ENCODE measurements around the gene LAMTOR4. TPM values are rescaled to one million over a fixed set of nuclear protein-coding genes. Genes with fewer than 3 reads are reported as not detected.

The LAMTOR4 gene
- total and polyA plus RNA-seq, 7 donors: 48.7 to 141 (median 74.6) TPM

DNA sequence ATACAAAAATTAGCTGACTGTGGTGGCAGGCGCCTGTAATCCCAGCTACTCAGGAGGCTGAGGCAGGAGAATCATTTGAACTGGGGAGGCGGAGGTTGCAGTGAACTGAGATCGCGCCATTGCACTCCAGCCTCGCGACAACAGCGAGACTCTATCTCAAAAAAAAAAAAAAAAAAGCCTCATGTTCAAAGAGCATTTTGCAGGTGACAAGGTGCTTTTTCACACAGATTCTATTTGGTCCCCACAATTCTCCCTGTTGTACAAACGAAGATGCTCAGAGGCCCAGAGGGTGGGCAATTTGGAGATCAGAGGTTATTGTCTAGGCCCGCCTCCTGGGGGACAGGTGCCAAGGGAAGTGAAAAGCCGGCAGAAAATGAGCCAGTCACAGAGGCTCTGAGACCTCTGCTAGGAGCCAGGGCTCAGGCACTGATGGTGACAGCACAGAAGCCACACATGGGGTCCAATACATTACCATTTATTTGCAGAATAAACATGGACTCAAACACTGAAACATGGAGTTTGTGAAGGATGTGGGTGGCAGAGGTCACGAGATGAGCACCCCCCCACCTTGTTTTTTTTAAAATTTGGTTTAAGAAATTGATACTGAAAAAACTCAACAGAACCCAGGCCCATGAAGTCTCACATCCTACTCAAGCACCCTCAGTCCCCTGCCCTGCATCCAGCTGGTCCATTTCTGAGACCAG lies 20.6 kb downstream of the LAMTOR4 start:
- intact Hi-C loops (cut with DNase I): no loop called here
- H3K36me3 ChIP-seq (ENCODE audit: insufficient read depth in 1 of 2, low read depth in 1 of 2): no peaks in the 10 kb centered on the region

DNA sequence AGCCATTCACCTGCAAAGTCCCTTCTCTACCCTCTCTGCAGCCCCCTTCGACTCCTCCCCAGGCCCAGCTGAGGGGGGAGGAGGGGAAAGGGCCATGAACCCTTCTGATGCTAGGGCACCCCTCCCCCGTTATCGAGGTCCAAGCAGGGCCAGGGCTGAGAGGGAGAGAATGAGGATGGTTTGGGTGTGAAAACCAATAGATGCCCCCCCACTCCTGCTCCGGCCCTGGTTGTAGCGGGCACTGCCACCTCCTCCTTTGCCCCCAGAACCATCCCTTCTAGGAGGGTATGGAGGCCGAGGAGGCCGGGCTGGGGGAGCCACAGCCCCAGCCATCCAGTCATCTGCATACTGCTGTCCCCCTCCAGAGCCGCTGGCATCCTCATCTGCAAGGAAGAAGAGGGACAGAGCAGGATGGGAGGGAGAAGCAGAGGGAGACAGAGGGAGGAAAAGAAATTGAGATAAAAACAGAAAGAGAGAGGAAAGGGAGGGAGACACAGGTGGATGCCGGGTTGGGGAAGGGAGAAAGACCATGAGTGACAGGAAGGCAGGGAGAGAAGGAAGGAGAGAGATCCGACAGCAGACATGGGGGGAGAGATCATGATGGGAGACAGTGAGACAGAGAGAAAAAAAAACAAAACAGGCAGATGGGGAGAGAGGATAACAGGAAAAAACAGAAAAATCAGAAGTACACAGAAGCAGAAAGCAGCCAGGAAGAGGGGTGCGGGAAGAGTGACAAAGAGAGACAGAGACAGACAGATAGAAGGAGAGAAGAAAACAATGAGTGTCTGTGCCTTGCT lies 21.6 kb downstream of the LAMTOR4 start:
- Histone ChIP-seq H3K27me3 (ENCODE audit: insufficient read depth in 3 of 3, low read length in 2 of 3) (peaks cover 0 to 58% (median 16%) of the 10 kb centered on the region in 3 donors), H3K4me3 (no peak overlapping the region), H3K27ac (no peak overlapping the region), H3K4me1 (peaks cover 8% of the 10 kb centered on the region), H3K36me3 (ENCODE audit: insufficient read depth in 1 of 2, low read depth in 1 of 2) (no peaks in the 10 kb centered on the region), H3K9me3 (no peaks in the 10 kb centered on the region)
- intact Hi-C loops (cut with DNase I): no loop called here
- WGBS, 3 donors: 88 to 92% (median 91%) methylated on average over 11 of the region's 11 CpGs
- DNase-seq: peak in 1 of 2 donors; percentile 26
- TF ChIP-seq, protein P1, sequence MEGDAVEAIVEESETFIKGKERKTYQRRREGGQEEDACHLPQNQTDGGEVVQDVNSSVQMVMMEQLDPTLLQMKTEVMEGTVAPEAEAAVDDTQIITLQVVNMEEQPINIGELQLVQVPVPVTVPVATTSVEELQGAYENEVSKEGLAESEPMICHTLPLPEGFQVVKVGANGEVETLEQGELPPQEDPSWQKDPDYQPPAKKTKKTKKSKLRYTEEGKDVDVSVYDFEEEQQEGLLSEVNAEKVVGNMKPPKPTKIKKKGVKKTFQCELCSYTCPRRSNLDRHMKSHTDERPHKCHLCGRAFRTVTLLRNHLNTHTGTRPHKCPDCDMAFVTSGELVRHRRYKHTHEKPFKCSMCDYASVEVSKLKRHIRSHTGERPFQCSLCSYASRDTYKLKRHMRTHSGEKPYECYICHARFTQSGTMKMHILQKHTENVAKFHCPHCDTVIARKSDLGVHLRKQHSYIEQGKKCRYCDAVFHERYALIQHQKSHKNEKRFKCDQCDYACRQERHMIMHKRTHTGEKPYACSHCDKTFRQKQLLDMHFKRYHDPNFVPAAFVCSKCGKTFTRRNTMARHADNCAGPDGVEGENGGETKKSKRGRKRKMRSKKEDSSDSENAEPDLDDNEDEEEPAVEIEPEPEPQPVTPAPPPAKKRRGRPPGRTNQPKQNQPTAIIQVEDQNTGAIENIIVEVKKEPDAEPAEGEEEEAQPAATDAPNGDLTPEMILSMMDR (IDR thresholded peaks at IDR 0.05): no peak
- no peak for ATAC-seq

More for the DNA sequence above, 20.6 kb downstream of the LAMTOR4 start:
- Histone ChIP-seq H3K4me3 (no peak overlapping the region), H3K9me3 (no peaks in the 10 kb centered on the region), H3K27me3 (ENCODE audit: insufficient read depth in 3 of 3, low read length in 2 of 3) (peaks cover 0 to 58% (median 16%) of the 10 kb centered on the region in 3 donors), H3K27ac (no peak overlapping the region), H3K4me1 (peaks cover 8% of the 10 kb centered on the region)
- 80 to 88% (median 86%) methylated on average over 10 to 11 of the region's 11 CpGs for WGBS, 3 donors
- TF ChIP-seq, protein P1 (IDR thresholded peaks at IDR 0.05): no peak
- no peak for ATAC-seq
- peak in 1 of 2 donors; percentile 30 for DNase-seq

DNA sequence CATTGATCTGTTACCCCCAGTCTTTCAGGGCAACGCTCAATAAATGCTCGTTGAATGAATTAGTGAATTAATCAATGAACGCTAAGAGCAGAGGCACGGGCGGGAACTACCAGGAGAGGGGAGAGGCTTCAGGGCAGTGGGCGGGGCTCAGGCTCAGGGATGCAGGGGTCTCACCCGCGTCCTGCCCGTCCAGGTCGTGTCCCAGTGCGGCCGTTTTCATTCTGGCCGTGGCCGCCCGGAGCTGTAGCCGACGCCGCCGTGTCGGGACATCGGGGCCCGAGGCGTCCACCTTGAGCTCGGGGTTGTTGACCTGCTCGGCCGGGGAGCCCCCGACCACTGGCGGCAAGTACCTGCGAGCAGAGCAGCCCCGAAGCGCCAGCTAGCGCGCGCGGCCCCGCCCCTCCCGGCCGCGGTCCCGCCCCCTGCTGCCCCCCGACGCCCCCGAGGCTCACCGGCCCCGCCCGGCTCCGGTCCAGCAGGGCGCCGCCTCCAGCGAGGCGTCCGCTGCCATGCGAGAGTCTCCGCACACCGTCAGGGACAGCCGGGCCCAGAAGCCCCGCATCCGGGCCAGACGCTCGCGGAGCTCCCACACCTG lies 22.5 kb downstream of the LAMTOR4 start:
- Histone ChIP-seq H3K27ac (no peak overlapping the region), H3K9me3 (no peaks in the 10 kb centered on the region), H3K36me3 (ENCODE audit: insufficient read depth in 1 of 2, low read depth in 1 of 2) (no peaks in the 10 kb centered on the region), H3K27me3 (ENCODE audit: insufficient read depth in 3 of 3, low read length in 2 of 3) (peaks cover 0 to 54% (median 15%) of the 10 kb centered on the region in 3 donors), H3K4me1 (peaks cover 8% of the 10 kb centered on the region), H3K4me3 (peak overlapping the region; percentile 45)
- ATAC-seq (no peak), DNase-seq (peak in 1 of 2 donors; percentile 45)
- 30 to 46% (median 33%) methylated on average over 35 to 61 of the region's 61 CpGs for WGBS, 3 donors
- TF ChIP-seq, protein P1 (IDR thresholded peaks at IDR 0.05): no peak
- intact Hi-C loops (cut with DNase I): no loop called here

DNA sequence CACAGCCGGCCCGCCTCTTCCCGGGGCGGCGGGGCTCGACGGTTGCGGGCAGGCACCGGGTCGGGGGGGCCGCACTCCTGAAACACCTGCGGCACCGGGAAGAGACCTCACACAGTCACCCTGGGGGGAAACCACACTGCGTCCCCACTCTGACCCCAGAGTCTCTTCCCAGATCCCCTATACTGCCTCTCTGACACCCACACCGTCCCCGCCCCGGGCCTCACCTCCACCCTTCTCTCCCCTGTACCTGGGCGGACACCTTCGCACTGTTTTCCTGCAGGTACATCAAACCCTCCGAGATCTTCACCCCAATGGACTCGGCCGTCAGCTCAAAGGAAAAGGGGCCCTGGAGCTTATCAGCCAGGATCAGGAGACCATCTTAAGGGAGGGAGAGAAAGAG lies 23.1 kb downstream of the LAMTOR4 start:
- intact Hi-C loops (cut with DNase I): no loop called here
- no peak for ATAC-seq
- peak overlapping the region; percentile 45 for H3K4me3 ChIP-seq
- no peak for DNase-seq
- no peaks in the 10 kb centered on the region for H3K36me3 ChIP-seq (ENCODE audit: insufficient read depth in 1 of 2, low read depth in 1 of 2)
- H3K27me3 ChIP-seq (ENCODE audit: insufficient read depth in 3 of 3, low read length in 2 of 3): peaks cover 0 to 48% (median 15%) of the 10 kb centered on the region in 3 donors
- TF ChIP-seq, protein P1 (IDR thresholded peaks at IDR 0.05): no peak
- peaks cover 8% of the 10 kb centered on the region for H3K4me1 ChIP-seq
- no peaks in the 10 kb centered on the region for H3K9me3 ChIP-seq
- 47 to 71% (median 60%) methylated on average over 10 to 22 of the region's 22 CpGs for WGBS, 3 donors
- no peak overlapping the region for H3K27ac ChIP-seq
